Endothelial cell of umbilical vein (primary cell): ENCODE measurements around the gene DIPK1A.

Source experiments
- CTCF ChIP-seq, 2 donors: IDR thresholded peaks; 1 replicate in 1 of 2; 2 replicates in 1 of 2; pipeline ENCODE4 v1.5.1; 2011; ENCODE audit warnings: low read length in 2 of 2, mild to moderate bottlenecking in 2 of 2, moderate library complexity in 2 of 2, control low read depth in 1 of 2, inconsistent platforms in 1 of 2, low read depth in 1 of 2; ENCODE audit not compliant: insufficient read depth in 1 of 2; ENCODE audit errors: extremely low read depth in 1 of 2
- MYC ChIP-seq: IDR thresholded peaks from one replicate; pipeline ENCODE4 v1.6.1; 2011; ENCODE audit warnings: mild to moderate bottlenecking, low read depth, low read length
- POLR2A ChIP-seq: IDR thresholded peaks from 2 replicates; pipeline ENCODE4 v1.6.1; 2012; ENCODE audit warnings: low read depth, mild to moderate bottlenecking, control low read depth, low read length

DNA sequence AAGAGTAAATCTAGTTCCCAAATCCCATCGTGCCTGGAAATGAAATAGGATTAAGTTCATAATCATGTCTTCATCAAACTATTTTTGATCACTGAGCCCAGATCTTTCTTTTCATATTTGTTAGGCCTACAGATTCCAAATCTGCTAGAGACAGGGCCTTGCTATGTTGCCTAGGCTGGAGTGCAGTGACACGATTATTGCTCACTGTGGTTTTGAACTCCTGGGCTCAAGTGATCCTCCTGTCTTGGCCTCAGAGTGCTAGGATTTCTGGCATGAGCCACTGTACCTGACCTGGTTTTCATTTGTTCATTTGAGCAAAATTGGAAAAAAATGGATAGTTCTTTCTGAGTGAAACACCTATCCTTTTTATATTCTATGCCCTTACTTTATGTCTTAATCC, 28.0 kb upstream of the DIPK1A start:
- TF ChIP-seq CTCF (IDR thresholded peaks at IDR 0.05; ENCODE audit: extremely low read depth in 1 of 2, insufficient read depth in 1 of 2, low read depth in 1 of 2, low read length in 2 of 2): no peak
- no peak for TF ChIP-seq MYC
- TF ChIP-seq POLR2A: no peak
